Measurements from ENCODE around the gene ZFP64. TPM values are rescaled to one million over a fixed set of nuclear protein-coding genes. Genes with fewer than 3 reads are reported as not detected.
"Not testable (repeated sequence)": the region's sequence is repeated elsewhere in the genome, so short reads cannot be mapped to it uniquely, and the experiment has no call there.

ZFP64 gene
- total RNA-seq, 1 donor from 2014 or later = 3.4 TPM

DNA sequence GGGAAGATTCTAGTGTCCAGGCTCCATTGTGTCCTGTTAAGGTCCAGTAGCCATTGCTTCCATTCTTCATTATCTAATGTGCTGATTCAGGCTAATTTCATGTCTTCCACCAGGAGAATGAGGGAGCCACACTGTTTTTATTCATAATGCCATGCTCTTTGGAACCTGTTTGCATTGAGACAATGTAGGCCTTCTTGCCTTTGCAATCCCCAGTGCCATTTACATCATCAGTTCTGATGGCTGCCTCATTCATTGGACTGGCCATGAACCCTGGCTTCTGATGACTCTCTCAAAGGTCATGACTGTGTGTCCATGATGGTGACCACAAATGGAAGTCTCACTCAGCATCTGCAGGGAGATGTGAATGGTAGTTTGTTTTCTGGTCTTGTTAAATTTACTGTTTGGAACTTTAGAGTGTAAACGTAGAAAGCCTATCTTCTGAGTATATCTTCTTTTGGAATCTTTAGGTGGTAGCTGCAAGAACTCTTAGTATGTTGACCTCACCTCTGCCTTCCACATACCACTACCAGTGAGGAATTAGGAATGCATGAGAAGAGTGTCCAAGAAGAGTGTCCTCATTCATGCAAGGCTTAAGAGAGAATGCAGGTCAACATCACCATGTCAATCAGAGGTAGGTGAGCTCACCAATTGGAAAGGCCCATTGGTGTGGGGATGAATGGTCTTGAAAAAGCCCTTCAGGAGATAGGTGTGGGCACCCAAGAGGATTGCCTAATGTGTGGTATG is 42.9 kb upstream of the ZFP64 start:
- Histone ChIP-seq H3K27ac (no peak overlapping the region), H3K27me3 (no peaks in the 10 kb centered on the region), H3K4me3 (no peak overlapping the region), H3K36me3 (no peaks in the 10 kb centered on the region), H3K9me3 (no peaks in the 10 kb centered on the region), H3K4me1 (no peaks in the 10 kb centered on the region)
- no peak for TF ChIP-seq CTCF (IDR thresholded peaks at IDR 0.05)
- intact Hi-C loops (cut with DNase I) = no loop called here
- no peak for DNase-seq (ENCODE audit: low spot score in 2 of 2)

GRCh38 chr20:52231230-52231746 is 39.7 kb upstream of the ZFP64 start:
- Histone ChIP-seq H3K27ac (no peak overlapping the region), H3K36me3 (no peaks in the 10 kb centered on the region), H3K4me3 (no peak overlapping the region), H3K9me3 (no peaks in the 10 kb centered on the region), H3K4me1 (no peaks in the 10 kb centered on the region), H3K27me3 (no peaks in the 10 kb centered on the region)
- no peak for TF ChIP-seq CTCF (IDR thresholded peaks at IDR 0.05)
- intact Hi-C loops (cut with DNase I) = no loop called here
- no peak for DNase-seq (ENCODE audit: low spot score in 2 of 2)

- H3K36me3 ChIP-seq = no peaks in the 10 kb centered on the region
- no peak for DNase-seq (ENCODE audit: low spot score in 2 of 2)
- no peaks in the 10 kb centered on the region for H3K9me3 ChIP-seq
- no peak overlapping the region for H3K27ac ChIP-seq
- no peak overlapping the region for H3K4me3 ChIP-seq
- no peak for TF ChIP-seq CTCF (IDR thresholded peaks at IDR 0.05)
- no peaks in the 10 kb centered on the region for H3K4me1 ChIP-seq
- H3K27me3 ChIP-seq = no peaks in the 10 kb centered on the region
- intact Hi-C loops (cut with DNase I) = no loop called here
These were observed 38.8 kb upstream of the ZFP64 start for GRCh38 chr20:52230409-52230808.

- H3K27ac ChIP-seq; intact Hi-C loops (cut with DNase I); H3K4me3 ChIP-seq; H3K9me3 ChIP-seq; H3K4me1 ChIP-seq; DNase-seq (ENCODE audit: low spot score in 2 of 2); H3K36me3 ChIP-seq; H3K27me3 ChIP-seq: not testable (repeated sequence)
These were observed 37.8 kb upstream of the ZFP64 start for GRCh38 chr20:52229346-52229745.

DNA sequence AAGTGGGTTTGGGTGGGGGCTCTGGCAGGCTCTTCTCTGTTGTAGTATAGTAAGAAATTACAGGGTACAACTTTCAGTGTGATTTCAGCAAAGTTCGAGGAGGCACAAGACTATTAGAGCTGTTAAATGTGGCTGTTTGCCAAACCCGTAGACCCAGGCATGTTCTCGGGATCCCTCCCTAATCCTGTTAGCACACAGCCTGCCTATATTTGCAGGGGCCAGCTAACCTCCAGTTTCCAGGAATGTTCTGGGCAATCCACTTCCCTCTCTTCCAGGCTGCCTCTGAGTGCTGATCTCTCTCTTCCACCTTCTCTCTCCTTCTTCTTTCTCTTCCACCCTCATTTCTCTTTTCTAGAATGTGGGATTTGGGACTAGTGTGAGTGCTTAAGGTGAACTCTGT is 34.8 kb upstream of the ZFP64 start:
- DNase-seq (ENCODE audit: low spot score in 2 of 2) = no peak
- no peak overlapping the region for H3K27ac ChIP-seq
- H3K36me3 ChIP-seq = no peaks in the 10 kb centered on the region
- intact Hi-C loops (cut with DNase I) = no loop called here
- no peak for TF ChIP-seq CTCF (IDR thresholded peaks at IDR 0.05)
- no peak overlapping the region for H3K4me3 ChIP-seq
- H3K9me3 ChIP-seq = no peaks in the 10 kb centered on the region
- no peaks in the 10 kb centered on the region for H3K4me1 ChIP-seq
- no peaks in the 10 kb centered on the region for H3K27me3 ChIP-seq

GRCh38 chr20:52224920-52225319 is 33.3 kb upstream of the ZFP64 start:
- Histone ChIP-seq H3K27ac (no peak overlapping the region), H3K4me3 (no peak overlapping the region), H3K36me3 (no peaks in the 10 kb centered on the region), H3K9me3 (no peaks in the 10 kb centered on the region), H3K4me1 (no peaks in the 10 kb centered on the region), H3K27me3 (no peaks in the 10 kb centered on the region)
- DNase-seq (ENCODE audit: low spot score in 2 of 2) = no peak
- intact Hi-C loops (cut with DNase I) = no loop called here
- TF ChIP-seq CTCF (IDR thresholded peaks at IDR 0.05) = no peak

- H3K4me1 ChIP-seq; H3K36me3 ChIP-seq; intact Hi-C loops (cut with DNase I); H3K9me3 ChIP-seq; H3K27me3 ChIP-seq; H3K4me3 ChIP-seq; DNase-seq (ENCODE audit: low spot score in 2 of 2); H3K27ac ChIP-seq: not testable (repeated sequence)
These were observed 29.8 kb upstream of the ZFP64 start for GRCh38 chr20:52221362-52221761.

GRCh38 chr20:52220891-52221290 is 29.3 kb upstream of the ZFP64 start:
- H3K9me3 ChIP-seq; DNase-seq (ENCODE audit: low spot score in 2 of 2); H3K27ac ChIP-seq; H3K36me3 ChIP-seq; intact Hi-C loops (cut with DNase I); H3K4me1 ChIP-seq; H3K4me3 ChIP-seq; H3K27me3 ChIP-seq: not testable (repeated sequence)

All from ascending aorta (tissue), 2 donors.